ENCODE results near the gene HAPLN2.
"Not testable (repeated sequence)": the region's sequence is repeated elsewhere in the genome, so short reads cannot be mapped to it uniquely, and the experiment has no call there.

The HAPLN2 gene

GRCh38 chr1:156623946-156624813 lies 5.0 kb downstream of the HAPLN2 start:
- no peak for DNase-seq

- no peak for DNase-seq
Observed at GRCh38 chr1:156624814-156625435, 5.7 kb downstream of the HAPLN2 start.

GRCh38 chr1:156625436-156626078 lies 6.3 kb downstream of the HAPLN2 start:
- peak; percentile 27 to 53 for DNase-seq

GRCh38 chr1:156626079-156626438 lies 6.8 kb downstream of the HAPLN2 start:
- no peak for DNase-seq

- no peak for DNase-seq
Observed at GRCh38 chr1:156627313-156627880, 8.2 kb downstream of the HAPLN2 start.

- DNase-seq, result no peak
Observed at GRCh38 chr1:156629823-156630449, 10.7 kb downstream of the HAPLN2 start.

- not testable (repeated sequence) for DNase-seq
Observed at GRCh38 chr1:156631152-156631551, 11.9 kb downstream of the HAPLN2 start.

- no peak for DNase-seq
Observed at GRCh38 chr1:156632355-156632754, 13.1 kb downstream of the HAPLN2 start.

GRCh38 chr1:156638189-156638985 lies 19.2 kb downstream of the HAPLN2 start:
- no peak for DNase-seq

GRCh38 chr1:156639601-156640101 lies 20.4 kb downstream of the HAPLN2 start:
- no peak for DNase-seq

GRCh38 chr1:156640842-156641706 lies 21.9 kb downstream of the HAPLN2 start:
- no peak for DNase-seq

- DNase-seq, result no peak
Observed at GRCh38 chr1:156641761-156642264, 22.6 kb downstream of the HAPLN2 start, which contains the start of gene BCAN. BCAN (plus strand) TSS chr1:156642117; CDS start chr1:156646055, 3,938 bp downstream.

GRCh38 chr1:156642265-156643048 lies 23.2 kb downstream of the HAPLN2 start:
- DNase-seq, result no peak

- no peak for DNase-seq
Observed at GRCh38 chr1:156643049-156643777, 24.0 kb downstream of the HAPLN2 start.

GRCh38 chr1:156643778-156644092 lies 24.5 kb downstream of the HAPLN2 start:
- peak in 1 of 2 donors; percentile 39 for DNase-seq

GRCh38 chr1:156644146-156644545 lies 24.9 kb downstream of the HAPLN2 start:
- DNase-seq, result no peak

- no peak for DNase-seq
Observed at GRCh38 chr1:156644640-156645039, 25.4 kb downstream of the HAPLN2 start.

- DNase-seq, result no peak
Observed at GRCh38 chr1:156645056-156645455, 25.8 kb downstream of the HAPLN2 start.

GRCh38 chr1:156645666-156646065 lies 26.5 kb downstream of the HAPLN2 start:
- DNase-seq, result no peak
